Liver (tissue), 9 donors: ENCODE measurements around the gene EPGN. TPM values are rescaled to one million over a fixed set of nuclear protein-coding genes. Genes with fewer than 3 reads are reported as not detected.

Source experiments
- DNase-seq: peaks from one replicate; pipeline ENCODE4 v3.0.0-alpha.2; 2017; ENCODE audit warnings: low spot score
- H3K27ac ChIP-seq, 2 donors: one replicate each; pipeline ENCODE4 v1.7.0; 2013; ENCODE audit warnings: inconsistent platforms in 2 of 2, low read length in 2 of 2, control low read depth in 1 of 2, low read depth in 1 of 2, mild to moderate bottlenecking in 1 of 2
- H3K27me3 ChIP-seq, 4 donors: one replicate each; pipeline versions ENCODE4 v1.6.1 to v1.7.0; 2013; ENCODE audit warnings: low read length in 3 of 4, inconsistent platforms in 1 of 4, mild to moderate bottlenecking in 1 of 4, moderate library complexity in 1 of 4; ENCODE audit not compliant: control insufficient read depth in 4 of 4, insufficient read depth in 4 of 4
- H3K36me3 ChIP-seq, 4 donors: one replicate each; pipeline versions ENCODE4 v1.6.1 to v1.7.0; 2013; ENCODE audit warnings: low read length in 3 of 4, mild to moderate bottlenecking in 3 of 4, low read depth in 1 of 4, moderate library complexity in 1 of 4; ENCODE audit not compliant: control insufficient read depth in 4 of 4, insufficient read depth in 3 of 4
- H3K4me1 ChIP-seq, 4 donors: one replicate each; pipeline versions ENCODE4 v1.6.1 to v1.7.0; 2013; ENCODE audit warnings: low read length in 3 of 4, mild to moderate bottlenecking in 3 of 4, moderate library complexity in 1 of 4; ENCODE audit not compliant: control insufficient read depth in 4 of 4, insufficient read depth in 4 of 4
- H3K4me3 ChIP-seq, 3 donors: one replicate each; pipeline versions ENCODE4 v1.6.1 to v1.7.0; 2013; ENCODE audit warnings: low read length in 3 of 3, control low read depth in 1 of 3, low read depth in 1 of 3, mild to moderate bottlenecking in 1 of 3
- H3K9ac ChIP-seq, 2 donors: one replicate each; pipeline ENCODE4 v1.7.0; 2013; ENCODE audit warnings: low read length in 2 of 2, mild to moderate bottlenecking in 2 of 2, moderate library complexity in 2 of 2, control low read depth in 1 of 2, low read depth in 1 of 2
- H3K9me3 ChIP-seq, 4 donors: one replicate each; pipeline versions ENCODE4 v1.6.1 to v1.7.0; 2013; ENCODE audit warnings: low read length in 3 of 4; ENCODE audit not compliant: control insufficient read depth in 4 of 4
- EGR1 ChIP-seq, 2 donors: IDR thresholded peaks; 2 replicates each; pipeline ENCODE4 v1.6.1; 2016 to 2018; ENCODE audit warnings: antibody characterized with exemption in 2 of 2, low read depth in 2 of 2
- FOXA1 ChIP-seq: IDR thresholded peaks from 2 replicates; pipeline ENCODE4 v1.6.1; 2016; ENCODE audit warnings: antibody characterized with exemption
- FOXA2 ChIP-seq: IDR thresholded peaks from 2 replicates; pipeline ENCODE4 v1.6.1; 2016; ENCODE audit warnings: antibody characterized with exemption
- GABPA ChIP-seq, 2 donors: IDR thresholded peaks in 1 of 2; conservative IDR thresholded peaks in 1 of 2; 2 replicates each; pipeline ENCODE4 v1.6.1; 2016; ENCODE audit warnings: antibody characterized with exemption in 2 of 2, mild to moderate bottlenecking in 1 of 2, moderate library complexity in 1 of 2
- HNF4A ChIP-seq, 2 donors: conservative IDR thresholded peaks; 2 replicates each; pipeline ENCODE4 v1.6.1; 2016; ENCODE audit warnings: antibody characterized with exemption in 2 of 2, mild to moderate bottlenecking in 2 of 2
- HNF4G ChIP-seq: IDR thresholded peaks from 2 replicates; pipeline ENCODE4 v1.6.1; 2016; ENCODE audit warnings: antibody characterized with exemption
- JUND ChIP-seq, 2 donors: IDR thresholded peaks; 2 replicates each; pipeline ENCODE4 v1.6.1; 2016; ENCODE audit warnings: antibody characterized with exemption in 2 of 2
- NR2F2 ChIP-seq: IDR thresholded peaks from 2 replicates; pipeline ENCODE4 v1.6.1; 2016; ENCODE audit warnings: antibody characterized with exemption
- RAD21 ChIP-seq, 2 donors: IDR thresholded peaks; 2 replicates each; pipeline ENCODE4 v1.6.1; 2016; ENCODE audit warnings: antibody characterized with exemption in 2 of 2, mild to moderate bottlenecking in 2 of 2
- RXRA ChIP-seq, 2 donors: IDR thresholded peaks; 2 replicates each; pipeline ENCODE4 v1.6.1; 2017 to 2018; ENCODE audit warnings: antibody characterized with exemption in 2 of 2, mild to moderate bottlenecking in 1 of 2
- SP1 ChIP-seq: IDR thresholded peaks from 2 replicates; pipeline ENCODE4 v1.6.1; 2018; ENCODE audit warnings: antibody characterized with exemption, mild to moderate bottlenecking
- TAF1 ChIP-seq: conservative IDR thresholded peaks from 2 replicates; pipeline ENCODE4 v1.6.1; 2016; ENCODE audit warnings: antibody characterized with exemption, mild to moderate bottlenecking
- YY1 ChIP-seq: IDR thresholded peaks from 2 replicates; pipeline ENCODE4 v1.6.1; 2016; ENCODE audit warnings: antibody characterized with exemption, mild to moderate bottlenecking
- WGBS: extraction: QIAGEN DNeasy Blood & Tissue Kit; methylation state at CpG from one replicate; pipeline ENCODE4 v1.1.7; 2013; 5-methylcytosine and 5-hydroxymethylcytosine counted together
- polyA plus RNA-seq, 2 donors: library from polyadenylated mRNA; stranded (reverse) in 1 of 2; unstranded in 1 of 2; fragments of 200-250 nt in 1 of 2; fragments of >200 nt in 1 of 2; fragmentation: Nextera tagmentation in 1 of 2; extraction: Ambion mirVana in 1 of 2; gene quantifications; one replicate each; pipeline versions ENCODE4 v1.2.1 to v1.2.3, GENCODE V29; 2013 to 2015
- total RNA-seq, 2 donors: library from RNA; depleted of rRNA; stranded (reverse); fragments of >200 nt; gene quantifications; one replicate each; pipeline ENCODE4 v1.2.3, GENCODE V29; 2014
- TF ChIP-seq, protein P1 (sequence below): IDR thresholded peaks from 2 replicates; pipeline ENCODE4 v1.6.1; 2016; ENCODE audit warnings: antibody characterized with exemption, mild to moderate bottlenecking
- TF ChIP-seq, protein P2 (sequence below): IDR thresholded peaks from 2 replicates; pipeline ENCODE4 v1.6.1; 2016; ENCODE audit warnings: antibody characterized with exemption
- TF ChIP-seq, protein P3 (sequence below): IDR thresholded peaks from 2 replicates; pipeline ENCODE4 v1.6.1; 2016; ENCODE audit warnings: antibody characterized with exemption
- TF ChIP-seq, protein P4 (sequence below): IDR thresholded peaks from 2 replicates; pipeline ENCODE4 v1.6.1; 2016; ENCODE audit warnings: antibody characterized with exemption
- TF ChIP-seq, protein P5 (sequence below): fragments of 150-350 bp; IDR thresholded peaks from 2 replicates; pipeline ENCODE4 v1.5.1; 2017; ENCODE audit warnings: improper control_type of control experiment, low read depth, low read length; ENCODE audit not compliant: missing input control
- donor health status: healthy.
- donor health status: healthy.
- donor health status: healthy.
- donor health status: healthy.
- donor health status: healthy.

Gene EPGN
- total and polyA plus RNA-seq, 4 donors = 0.09 to 0.75 TPM; not detected in 2

DNA sequence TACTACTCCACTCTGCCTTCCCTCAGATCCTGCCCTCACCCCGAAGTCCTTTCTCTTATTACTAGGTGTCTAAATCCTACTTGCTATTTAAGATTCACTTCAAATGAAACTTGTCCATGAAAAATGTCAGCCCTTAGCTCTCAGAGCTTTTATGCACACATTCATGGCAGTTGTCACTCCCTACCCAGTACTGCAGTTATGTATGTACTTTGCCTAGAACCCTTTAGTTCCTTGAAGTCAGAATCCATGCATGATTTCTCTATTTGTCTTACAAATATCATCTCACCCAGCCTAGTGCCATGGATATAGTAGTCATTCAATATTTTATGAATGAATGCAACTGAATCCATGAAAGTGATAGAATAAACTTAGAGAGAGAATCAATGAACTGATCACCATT is 3.3 kb upstream of the EPGN start (continued):
- TF ChIP-seq, protein P1, sequence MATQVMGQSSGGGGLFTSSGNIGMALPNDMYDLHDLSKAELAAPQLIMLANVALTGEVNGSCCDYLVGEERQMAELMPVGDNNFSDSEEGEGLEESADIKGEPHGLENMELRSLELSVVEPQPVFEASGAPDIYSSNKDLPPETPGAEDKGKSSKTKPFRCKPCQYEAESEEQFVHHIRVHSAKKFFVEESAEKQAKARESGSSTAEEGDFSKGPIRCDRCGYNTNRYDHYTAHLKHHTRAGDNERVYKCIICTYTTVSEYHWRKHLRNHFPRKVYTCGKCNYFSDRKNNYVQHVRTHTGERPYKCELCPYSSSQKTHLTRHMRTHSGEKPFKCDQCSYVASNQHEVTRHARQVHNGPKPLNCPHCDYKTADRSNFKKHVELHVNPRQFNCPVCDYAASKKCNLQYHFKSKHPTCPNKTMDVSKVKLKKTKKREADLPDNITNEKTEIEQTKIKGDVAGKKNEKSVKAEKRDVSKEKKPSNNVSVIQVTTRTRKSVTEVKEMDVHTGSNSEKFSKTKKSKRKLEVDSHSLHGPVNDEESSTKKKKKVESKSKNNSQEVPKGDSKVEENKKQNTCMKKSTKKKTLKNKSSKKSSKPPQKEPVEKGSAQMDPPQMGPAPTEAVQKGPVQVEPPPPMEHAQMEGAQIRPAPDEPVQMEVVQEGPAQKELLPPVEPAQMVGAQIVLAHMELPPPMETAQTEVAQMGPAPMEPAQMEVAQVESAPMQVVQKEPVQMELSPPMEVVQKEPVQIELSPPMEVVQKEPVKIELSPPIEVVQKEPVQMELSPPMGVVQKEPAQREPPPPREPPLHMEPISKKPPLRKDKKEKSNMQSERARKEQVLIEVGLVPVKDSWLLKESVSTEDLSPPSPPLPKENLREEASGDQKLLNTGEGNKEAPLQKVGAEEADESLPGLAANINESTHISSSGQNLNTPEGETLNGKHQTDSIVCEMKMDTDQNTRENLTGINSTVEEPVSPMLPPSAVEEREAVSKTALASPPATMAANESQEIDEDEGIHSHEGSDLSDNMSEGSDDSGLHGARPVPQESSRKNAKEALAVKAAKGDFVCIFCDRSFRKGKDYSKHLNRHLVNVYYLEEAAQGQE = no peak
- TF ChIP-seq EGR1 (IDR thresholded peaks at IDR 0.05; ENCODE audit: low read depth in 2 of 2) (no peak), RXRA (IDR thresholded peaks at IDR 0.05) (no peak), NR2F2 (no peak), JUND (IDR thresholded peaks at IDR 0.05) (no peak)

DNA sequence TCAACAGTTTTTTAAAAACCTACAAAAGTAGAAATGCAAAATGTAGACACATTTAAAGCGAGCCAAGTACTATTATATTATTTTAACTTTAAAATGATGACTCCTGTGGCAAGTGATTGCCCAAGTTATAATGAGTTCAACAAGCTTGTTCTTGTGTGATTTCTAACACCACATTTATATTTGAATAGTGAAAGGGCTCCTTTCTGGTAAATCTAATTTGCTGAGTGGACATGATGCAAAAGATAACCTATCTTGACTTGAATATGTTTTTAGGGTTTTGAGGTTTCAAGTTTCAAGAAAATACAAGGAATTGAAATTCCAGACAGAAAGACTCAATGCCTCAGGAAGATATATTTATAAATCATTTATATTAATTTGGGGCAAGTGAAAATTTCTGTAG is 1.1 kb upstream of the EPGN start:
- Histone ChIP-seq H3K27ac (no peak overlapping the region), H3K4me3 (no peak overlapping the region), H3K9me3 (no peaks in the 10 kb centered on the region), H3K27me3 (no peaks in the 10 kb centered on the region), H3K9ac (no peak overlapping the region), H3K4me1 (no peaks in the 10 kb centered on the region), H3K36me3 (no peaks in the 10 kb centered on the region)
- WGBS = 98% methylated on average over 1 of the region's 1 CpG
- TF ChIP-seq FOXA1 (no peak), HNF4G (no peak), RAD21 (IDR thresholded peaks at IDR 0.05) (no peak), SP1 (no peak), FOXA2 (no peak), JUND (IDR thresholded peaks at IDR 0.05) (no peak), GABPA (IDR thresholded peaks at IDR 0.05 in 1 of 2, conservative IDR thresholded peaks at IDR 0.05 in 1 of 2) (no peak), TAF1 (no peak), EGR1 (IDR thresholded peaks at IDR 0.05; ENCODE audit: low read depth in 2 of 2) (no peak), HNF4A (conservative IDR thresholded peaks at IDR 0.05) (no peak), NR2F2 (no peak), YY1 (no peak), RXRA (IDR thresholded peaks at IDR 0.05) (no peak)
- TF ChIP-seq, protein P2, sequence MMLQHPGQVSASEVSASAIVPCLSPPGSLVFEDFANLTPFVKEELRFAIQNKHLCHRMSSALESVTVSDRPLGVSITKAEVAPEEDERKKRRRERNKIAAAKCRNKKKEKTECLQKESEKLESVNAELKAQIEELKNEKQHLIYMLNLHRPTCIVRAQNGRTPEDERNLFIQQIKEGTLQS = no peak
- TF ChIP-seq, protein P3, sequence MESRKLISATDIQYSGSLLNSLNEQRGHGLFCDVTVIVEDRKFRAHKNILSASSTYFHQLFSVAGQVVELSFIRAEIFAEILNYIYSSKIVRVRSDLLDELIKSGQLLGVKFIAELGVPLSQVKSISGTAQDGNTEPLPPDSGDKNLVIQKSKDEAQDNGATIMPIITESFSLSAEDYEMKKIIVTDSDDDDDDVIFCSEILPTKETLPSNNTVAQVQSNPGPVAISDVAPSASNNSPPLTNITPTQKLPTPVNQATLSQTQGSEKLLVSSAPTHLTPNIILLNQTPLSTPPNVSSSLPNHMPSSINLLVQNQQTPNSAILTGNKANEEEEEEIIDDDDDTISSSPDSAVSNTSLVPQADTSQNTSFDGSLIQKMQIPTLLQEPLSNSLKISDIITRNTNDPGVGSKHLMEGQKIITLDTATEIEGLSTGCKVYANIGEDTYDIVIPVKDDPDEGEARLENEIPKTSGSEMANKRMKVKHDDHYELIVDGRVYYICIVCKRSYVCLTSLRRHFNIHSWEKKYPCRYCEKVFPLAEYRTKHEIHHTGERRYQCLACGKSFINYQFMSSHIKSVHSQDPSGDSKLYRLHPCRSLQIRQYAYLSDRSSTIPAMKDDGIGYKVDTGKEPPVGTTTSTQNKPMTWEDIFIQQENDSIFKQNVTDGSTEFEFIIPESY = no peak
- TF ChIP-seq, protein P4, sequence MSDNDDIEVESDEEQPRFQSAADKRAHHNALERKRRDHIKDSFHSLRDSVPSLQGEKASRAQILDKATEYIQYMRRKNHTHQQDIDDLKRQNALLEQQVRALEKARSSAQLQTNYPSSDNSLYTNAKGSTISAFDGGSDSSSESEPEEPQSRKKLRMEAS = no peak
- TF ChIP-seq, protein P5, sequence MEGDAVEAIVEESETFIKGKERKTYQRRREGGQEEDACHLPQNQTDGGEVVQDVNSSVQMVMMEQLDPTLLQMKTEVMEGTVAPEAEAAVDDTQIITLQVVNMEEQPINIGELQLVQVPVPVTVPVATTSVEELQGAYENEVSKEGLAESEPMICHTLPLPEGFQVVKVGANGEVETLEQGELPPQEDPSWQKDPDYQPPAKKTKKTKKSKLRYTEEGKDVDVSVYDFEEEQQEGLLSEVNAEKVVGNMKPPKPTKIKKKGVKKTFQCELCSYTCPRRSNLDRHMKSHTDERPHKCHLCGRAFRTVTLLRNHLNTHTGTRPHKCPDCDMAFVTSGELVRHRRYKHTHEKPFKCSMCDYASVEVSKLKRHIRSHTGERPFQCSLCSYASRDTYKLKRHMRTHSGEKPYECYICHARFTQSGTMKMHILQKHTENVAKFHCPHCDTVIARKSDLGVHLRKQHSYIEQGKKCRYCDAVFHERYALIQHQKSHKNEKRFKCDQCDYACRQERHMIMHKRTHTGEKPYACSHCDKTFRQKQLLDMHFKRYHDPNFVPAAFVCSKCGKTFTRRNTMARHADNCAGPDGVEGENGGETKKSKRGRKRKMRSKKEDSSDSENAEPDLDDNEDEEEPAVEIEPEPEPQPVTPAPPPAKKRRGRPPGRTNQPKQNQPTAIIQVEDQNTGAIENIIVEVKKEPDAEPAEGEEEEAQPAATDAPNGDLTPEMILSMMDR = no peak
- TF ChIP-seq, protein P1 = no peak
- no peak for DNase-seq
